ENCODE measurements around the gene APEH. TPM values are rescaled to one million over a fixed set of nuclear protein-coding genes. Genes with fewer than 3 reads are reported as not detected.

APEH gene
- total RNA-seq, 2 donors from 2014 or later, result 151 to 278 TPM

- no peak overlapping the region for H3K27ac ChIP-seq
- H3K4me3 ChIP-seq, result no peak overlapping the region
- H3K27me3 ChIP-seq, result no peaks in the 10 kb centered on the region
- no peak for DNase-seq
- no peak for TF ChIP-seq CTCF (IDR thresholded peaks at IDR 0.05)
- no peak overlapping the region for H3K9ac ChIP-seq (ENCODE audit: low read depth in 2 of 2, low read length in 2 of 2)
- intact Hi-C loops (cut with DNase I), result no loop called here
- H3K36me3 ChIP-seq, result no peaks in the 10 kb centered on the region
- H3K4me1 ChIP-seq, result no peaks in the 10 kb centered on the region
- no peaks in the 10 kb centered on the region for H3K9me3 ChIP-seq
These were observed 20.5 kb upstream of the APEH start for GRCh38 chr3:49653621-49654020.

GRCh38 chr3:49654176-49654825, 19.9 kb upstream of the APEH start:
- Histone ChIP-seq H3K4me3 (no peak overlapping the region), H3K27me3 (no peaks in the 10 kb centered on the region), H3K9me3 (no peaks in the 10 kb centered on the region), H3K27ac (no peak overlapping the region), H3K9ac (ENCODE audit: low read depth in 2 of 2, low read length in 2 of 2) (no peak overlapping the region), H3K36me3 (no peaks in the 10 kb centered on the region), H3K4me1 (no peaks in the 10 kb centered on the region)
- intact Hi-C loops (cut with DNase I), result no loop called here
- DNase-seq, result no peak
- no peak for TF ChIP-seq CTCF (IDR thresholded peaks at IDR 0.05)

- no peak for DNase-seq
- H3K27me3 ChIP-seq, result no peaks in the 10 kb centered on the region
- intact Hi-C loops (cut with DNase I), result loop anchor here (5.0 kb wide), 1 partner anchor 93 kb away; no protein-coding TSS in a partner anchor
- H3K27ac ChIP-seq, result no peak overlapping the region
- no peaks in the 10 kb centered on the region for H3K9me3 ChIP-seq
- no peaks in the 10 kb centered on the region for H3K4me1 ChIP-seq
- TF ChIP-seq CTCF (IDR thresholded peaks at IDR 0.05), result no peak
- no peak overlapping the region for H3K4me3 ChIP-seq
- H3K9ac ChIP-seq (ENCODE audit: low read depth in 2 of 2, low read length in 2 of 2), result no peak overlapping the region
- H3K36me3 ChIP-seq, result no peaks in the 10 kb centered on the region
These were observed 19.1 kb upstream of the APEH start for GRCh38 chr3:49654955-49655556.

DNA sequence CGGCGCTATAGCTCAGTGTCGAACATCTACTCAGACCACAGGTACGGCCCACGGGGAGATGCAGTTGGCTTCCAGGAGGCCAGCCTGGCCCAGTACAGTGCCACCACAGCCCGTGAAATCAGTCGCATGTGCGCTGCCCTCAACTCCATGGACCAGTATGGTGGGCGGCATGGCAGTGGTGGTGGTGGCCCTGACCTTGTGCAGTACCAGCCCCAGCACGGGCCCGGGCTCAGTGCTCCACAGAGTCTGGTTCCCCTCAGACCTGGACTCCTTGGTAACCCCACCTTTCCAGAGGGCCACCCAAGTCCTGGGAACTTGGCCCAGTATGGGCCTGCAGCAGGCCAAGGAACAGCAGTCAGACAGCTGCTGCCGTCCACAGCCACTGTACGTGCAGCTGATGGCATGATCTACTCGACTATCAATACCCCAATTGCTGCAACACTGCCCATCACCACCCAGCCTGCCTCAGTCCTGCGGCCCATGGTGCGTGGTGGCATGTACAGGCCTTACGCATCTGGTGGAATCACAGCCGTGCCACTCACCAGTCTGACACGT, 18.3 kb upstream of the APEH start:
- no peaks in the 10 kb centered on the region for H3K9me3 ChIP-seq
- H3K27ac ChIP-seq, result no peak overlapping the region
- H3K9ac ChIP-seq (ENCODE audit: low read depth in 2 of 2, low read length in 2 of 2), result no peak overlapping the region
- H3K36me3 ChIP-seq, result no peaks in the 10 kb centered on the region
- H3K4me1 ChIP-seq, result no peaks in the 10 kb centered on the region
- DNase-seq, result no peak
- H3K27me3 ChIP-seq, result no peaks in the 10 kb centered on the region
- TF ChIP-seq CTCF (IDR thresholded peaks at IDR 0.05), result no peak
- intact Hi-C loops (cut with DNase I), result loop anchor here (5.0 kb wide), 1 partner anchor 94 kb away; no protein-coding TSS in a partner anchor
- H3K4me3 ChIP-seq, result no peak overlapping the region

GRCh38 chr3:49656541-49657112, 17.5 kb upstream of the APEH start:
- Histone ChIP-seq H3K36me3 (no peaks in the 10 kb centered on the region), H3K27ac (no peak overlapping the region), H3K9ac (ENCODE audit: low read depth in 2 of 2, low read length in 2 of 2) (no peak overlapping the region), H3K4me1 (no peaks in the 10 kb centered on the region), H3K9me3 (no peaks in the 10 kb centered on the region), H3K27me3 (no peaks in the 10 kb centered on the region), H3K4me3 (no peak overlapping the region)
- no peak for DNase-seq
- no peak for TF ChIP-seq CTCF (IDR thresholded peaks at IDR 0.05)
- intact Hi-C loops (cut with DNase I), result loop anchor here (5.0 kb wide), 1 partner anchor 94 kb away; no protein-coding TSS in a partner anchor
